NAMALWA (cell line): ENCODE data around the gene COL20A1.
"Not testable (repeated sequence)": the region's sequence is repeated elsewhere in the genome, so short reads cannot be mapped to it uniquely, and the experiment has no call there.

Experiments
- DNase-seq: peaks from one replicate; pipeline ENCODE4 v3.0.0-alpha.2; 2015; ENCODE audit warnings: low spot score

Gene COL20A1

GRCh38 chr20:63291811-63292210, 1.2 kb upstream of the COL20A1 start:
- no peak for DNase-seq

GRCh38 chr20:63292292-63292701, 689 bp upstream of the COL20A1 start:
- no peak for DNase-seq

GRCh38 chr20:63293456-63293855, 470 bp downstream of the COL20A1 start:
- no peak for DNase-seq

GRCh38 chr20:63293871-63294535, 1.0 kb downstream of the COL20A1 start:
- no peak for DNase-seq

- no peak for DNase-seq
Measured at GRCh38 chr20:63294536-63294900, 1.5 kb downstream of the COL20A1 start.

- DNase-seq: no peak
Measured at GRCh38 chr20:63295018-63295417, 2.0 kb downstream of the COL20A1 start.

- DNase-seq: no peak
Measured at GRCh38 chr20:63295422-63295821, 2.4 kb downstream of the COL20A1 start.

- no peak for DNase-seq
Measured at GRCh38 chr20:63295846-63296245, 2.9 kb downstream of the COL20A1 start.

- no peak for DNase-seq
Measured at GRCh38 chr20:63296531-63297299, 3.7 kb downstream of the COL20A1 start.

GRCh38 chr20:63297371-63297781, 4.4 kb downstream of the COL20A1 start:
- no peak for DNase-seq

- DNase-seq: no peak
Measured at GRCh38 chr20:63297796-63298572, 5.0 kb downstream of the COL20A1 start.

- no peak for DNase-seq
Measured at GRCh38 chr20:63298731-63299312, 5.8 kb downstream of the COL20A1 start.

- DNase-seq: no peak
Measured at GRCh38 chr20:63301671-63302070, 8.7 kb downstream of the COL20A1 start.

GRCh38 chr20:63303095-63303666, 10.2 kb downstream of the COL20A1 start:
- no peak for DNase-seq

- no peak for DNase-seq
Measured at GRCh38 chr20:63305393-63305792, 12.4 kb downstream of the COL20A1 start.

- not testable (repeated sequence) for DNase-seq
Measured at GRCh38 chr20:63305933-63306672, 13.1 kb downstream of the COL20A1 start.

GRCh38 chr20:63306673-63307537, 13.9 kb downstream of the COL20A1 start:
- no peak for DNase-seq

GRCh38 chr20:63307538-63308217, 14.7 kb downstream of the COL20A1 start:
- no peak for DNase-seq

- DNase-seq: no peak
Measured at GRCh38 chr20:63308218-63308911, 15.4 kb downstream of the COL20A1 start.
